ENCODE data around the gene SORBS2. TPM values are rescaled to one million over a fixed set of nuclear protein-coding genes. Genes with fewer than 3 reads are reported as not detected.

SORBS2 gene
- total RNA-seq, 1 experiment from 2014 or later, result 44.5 TPM

DNA sequence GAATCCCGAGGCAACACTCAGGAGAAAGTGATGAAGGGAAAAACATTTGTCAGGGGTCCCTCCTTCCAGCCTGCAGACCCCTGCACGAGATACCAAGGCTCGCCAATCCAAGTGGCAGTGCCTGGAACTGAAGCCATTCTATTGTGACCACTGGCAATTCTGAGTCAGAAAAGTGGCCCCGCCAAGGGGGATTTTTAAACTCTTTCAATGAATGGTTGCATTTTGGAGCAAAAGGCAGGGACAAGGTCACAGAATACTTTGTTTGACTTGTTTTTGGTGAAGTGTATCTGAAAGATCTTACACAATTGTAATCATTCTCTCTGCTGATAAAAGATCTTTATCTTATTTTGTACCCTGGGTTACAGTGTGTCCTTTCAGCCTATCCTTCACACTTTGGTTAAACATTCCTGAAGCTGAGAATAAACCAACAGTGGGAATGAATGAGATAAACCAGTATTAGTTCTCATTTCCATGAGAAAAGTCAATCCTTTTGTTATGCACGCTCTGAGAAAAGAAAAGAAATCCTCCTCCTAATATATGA, 160.8 kb downstream of the SORBS2 start:
- Mint-ChIP-seq H3K27ac (peak overlapping the region; percentile 86), H3K9me3 (no peaks in the 10 kb centered on the region), H3K36me3 (peaks cover 9% of the 10 kb centered on the region), H3K27me3 (ENCODE audit: low read depth) (no peaks in the 10 kb centered on the region), H3K4me3 (peak overlapping the region; percentile 13; the same call in 1 of the 2 replicates), H3K4me1 (peaks cover 62% of the 10 kb centered on the region)
- peak; percentile 60 for ATAC-seq
- ChIA-PET CTCF (interaction anchor here (0.9 to 1.0 kb wide), 2 partner anchors 11 to 371 kb away, joined by 4 to 5 read pairs; no protein-coding TSS in a partner anchor), POLR2A (interaction anchor here (0.6 kb wide), 1 partner anchor 168 kb away, joined by 3 read pairs; no protein-coding TSS in a partner anchor)
- no peak for DNase-seq (ENCODE audit: low spot score)
- TF ChIP-seq NFE2L1 (CRISPR knock-in tag; IDR thresholded peaks at IDR 0.05) (no peak), RORB (CRISPR knock-in tag; IDR thresholded peaks at IDR 0.05) (no peak), ZNF671 (CRISPR knock-in tag; IDR thresholded peaks at IDR 0.05) (no peak), ZNF416 (CRISPR knock-in tag; IDR thresholded peaks at IDR 0.05) (no peak), ZNF263 (CRISPR knock-in tag; IDR thresholded peaks at IDR 0.05; ENCODE audit: low read depth) (no peak), ATF1 (CRISPR knock-in tag; IDR thresholded peaks at IDR 0.05) (no peak), EMX1 (CRISPR knock-in tag; IDR thresholded peaks at IDR 0.05) (no peak), USF1 (CRISPR knock-in tag; IDR thresholded peaks at IDR 0.05) (no peak)
- TF ChIP-seq, protein P1, sequence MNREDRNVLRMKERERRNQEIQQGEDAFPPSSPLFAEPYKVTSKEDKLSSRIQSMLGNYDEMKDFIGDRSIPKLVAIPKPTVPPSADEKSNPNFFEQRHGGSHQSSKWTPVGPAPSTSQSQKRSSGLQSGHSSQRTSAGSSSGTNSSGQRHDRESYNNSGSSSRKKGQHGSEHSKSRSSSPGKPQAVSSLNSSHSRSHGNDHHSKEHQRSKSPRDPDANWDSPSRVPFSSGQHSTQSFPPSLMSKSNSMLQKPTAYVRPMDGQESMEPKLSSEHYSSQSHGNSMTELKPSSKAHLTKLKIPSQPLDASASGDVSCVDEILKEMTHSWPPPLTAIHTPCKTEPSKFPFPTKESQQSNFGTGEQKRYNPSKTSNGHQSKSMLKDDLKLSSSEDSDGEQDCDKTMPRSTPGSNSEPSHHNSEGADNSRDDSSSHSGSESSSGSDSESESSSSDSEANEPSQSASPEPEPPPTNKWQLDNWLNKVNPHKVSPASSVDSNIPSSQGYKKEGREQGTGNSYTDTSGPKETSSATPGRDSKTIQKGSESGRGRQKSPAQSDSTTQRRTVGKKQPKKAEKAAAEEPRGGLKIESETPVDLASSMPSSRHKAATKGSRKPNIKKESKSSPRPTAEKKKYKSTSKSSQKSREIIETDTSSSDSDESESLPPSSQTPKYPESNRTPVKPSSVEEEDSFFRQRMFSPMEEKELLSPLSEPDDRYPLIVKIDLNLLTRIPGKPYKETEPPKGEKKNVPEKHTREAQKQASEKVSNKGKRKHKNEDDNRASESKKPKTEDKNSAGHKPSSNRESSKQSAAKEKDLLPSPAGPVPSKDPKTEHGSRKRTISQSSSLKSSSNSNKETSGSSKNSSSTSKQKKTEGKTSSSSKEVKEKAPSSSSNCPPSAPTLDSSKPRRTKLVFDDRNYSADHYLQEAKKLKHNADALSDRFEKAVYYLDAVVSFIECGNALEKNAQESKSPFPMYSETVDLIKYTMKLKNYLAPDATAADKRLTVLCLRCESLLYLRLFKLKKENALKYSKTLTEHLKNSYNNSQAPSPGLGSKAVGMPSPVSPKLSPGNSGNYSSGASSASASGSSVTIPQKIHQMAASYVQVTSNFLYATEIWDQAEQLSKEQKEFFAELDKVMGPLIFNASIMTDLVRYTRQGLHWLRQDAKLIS (CRISPR knock-in tag; IDR thresholded peaks at IDR 0.05; ENCODE audit: borderline replicate concordance), result no peak
- TF ChIP-seq, protein P2, sequence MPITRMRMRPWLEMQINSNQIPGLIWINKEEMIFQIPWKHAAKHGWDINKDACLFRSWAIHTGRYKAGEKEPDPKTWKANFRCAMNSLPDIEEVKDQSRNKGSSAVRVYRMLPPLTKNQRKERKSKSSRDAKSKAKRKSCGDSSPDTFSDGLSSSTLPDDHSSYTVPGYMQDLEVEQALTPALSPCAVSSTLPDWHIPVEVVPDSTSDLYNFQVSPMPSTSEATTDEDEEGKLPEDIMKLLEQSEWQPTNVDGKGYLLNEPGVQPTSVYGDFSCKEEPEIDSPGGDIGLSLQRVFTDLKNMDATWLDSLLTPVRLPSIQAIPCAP (CRISPR knock-in tag; IDR thresholded peaks at IDR 0.05), result no peak
- TF ChIP-seq, protein P3, sequence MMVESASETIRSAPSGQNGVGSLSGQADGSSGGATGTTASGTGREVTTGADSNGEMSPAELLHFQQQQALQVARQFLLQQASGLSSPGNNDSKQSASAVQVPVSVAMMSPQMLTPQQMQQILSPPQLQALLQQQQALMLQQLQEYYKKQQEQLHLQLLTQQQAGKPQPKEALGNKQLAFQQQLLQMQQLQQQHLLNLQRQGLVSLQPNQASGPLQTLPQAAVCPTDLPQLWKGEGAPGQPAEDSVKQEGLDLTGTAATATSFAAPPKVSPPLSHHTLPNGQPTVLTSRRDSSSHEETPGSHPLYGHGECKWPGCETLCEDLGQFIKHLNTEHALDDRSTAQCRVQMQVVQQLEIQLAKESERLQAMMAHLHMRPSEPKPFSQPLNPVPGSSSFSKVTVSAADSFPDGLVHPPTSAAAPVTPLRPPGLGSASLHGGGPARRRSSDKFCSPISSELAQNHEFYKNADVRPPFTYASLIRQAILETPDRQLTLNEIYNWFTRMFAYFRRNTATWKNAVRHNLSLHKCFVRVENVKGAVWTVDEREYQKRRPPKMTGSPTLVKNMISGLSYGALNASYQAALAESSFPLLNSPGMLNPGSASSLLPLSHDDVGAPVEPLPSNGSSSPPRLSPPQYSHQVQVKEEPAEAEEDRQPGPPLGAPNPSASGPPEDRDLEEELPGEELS (CRISPR knock-in tag; IDR thresholded peaks at IDR 0.05), result no peak
- TF ChIP-seq, protein P4, sequence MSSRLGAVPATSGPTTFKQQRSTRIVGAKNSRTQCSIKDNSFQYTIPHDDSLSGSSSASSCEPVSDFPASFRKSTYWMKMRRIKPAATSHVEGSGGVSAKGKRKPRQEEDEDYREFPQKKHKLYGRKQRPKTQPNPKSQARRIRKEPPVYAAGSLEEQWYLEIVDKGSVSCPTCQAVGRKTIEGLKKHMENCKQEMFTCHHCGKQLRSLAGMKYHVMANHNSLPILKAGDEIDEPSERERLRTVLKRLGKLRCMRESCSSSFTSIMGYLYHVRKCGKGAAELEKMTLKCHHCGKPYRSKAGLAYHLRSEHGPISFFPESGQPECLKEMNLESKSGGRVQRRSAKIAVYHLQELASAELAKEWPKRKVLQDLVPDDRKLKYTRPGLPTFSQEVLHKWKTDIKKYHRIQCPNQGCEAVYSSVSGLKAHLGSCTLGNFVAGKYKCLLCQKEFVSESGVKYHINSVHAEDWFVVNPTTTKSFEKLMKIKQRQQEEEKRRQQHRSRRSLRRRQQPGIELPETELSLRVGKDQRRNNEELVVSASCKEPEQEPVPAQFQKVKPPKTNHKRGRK (CRISPR knock-in tag; IDR thresholded peaks at IDR 0.05; ENCODE audit: borderline replicate concordance), result no peak

GRCh38 chr4:185648631-185649030, 163.4 kb downstream of the SORBS2 start:
- no peak for ATAC-seq
- ChIA-PET POLR2A (no interaction called here), CTCF (no interaction called here)
- H3K36me3 Mint-ChIP-seq, result peaks cover 15% of the 10 kb centered on the region
- no peaks in the 10 kb centered on the region for H3K9me3 Mint-ChIP-seq
- DNase-seq (ENCODE audit: low spot score), result no peak
- H3K4me1 Mint-ChIP-seq, result peaks cover 60% of the 10 kb centered on the region
- TF ChIP-seq JUN (CRISPR knock-in tag; IDR thresholded peaks at IDR 0.05) (no peak), E2F4 (CRISPR knock-in tag; IDR thresholded peaks at IDR 0.05; ENCODE audit: borderline replicate concordance, low read depth) (no peak), USF2 (CRISPR knock-in tag; IDR thresholded peaks at IDR 0.05) (no peak)
- TF ChIP-seq, protein P5, sequence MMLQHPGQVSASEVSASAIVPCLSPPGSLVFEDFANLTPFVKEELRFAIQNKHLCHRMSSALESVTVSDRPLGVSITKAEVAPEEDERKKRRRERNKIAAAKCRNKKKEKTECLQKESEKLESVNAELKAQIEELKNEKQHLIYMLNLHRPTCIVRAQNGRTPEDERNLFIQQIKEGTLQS (CRISPR knock-in tag; conservative IDR thresholded peaks at IDR 0.05), result no peak
- H3K27ac Mint-ChIP-seq, result no peak overlapping the region
- no peak overlapping the region for H3K4me3 Mint-ChIP-seq
- no peaks in the 10 kb centered on the region for H3K27me3 Mint-ChIP-seq (ENCODE audit: low read depth)

Measured in WTC11 (cell line).